Ammon's horn (tissue), 1 donor: Measurements from ENCODE around the gene ABCD4.
A peak's percentile ranks its signal among the peaks of the same experiment; 100 is the strongest.
"Not testable (repeated sequence)": the region's sequence is repeated elsewhere in the genome, so short reads cannot be mapped to it uniquely, and the experiment has no call there.

Experiments used
- DNase-seq: peaks from one replicate; pipeline ENCODE4 v3.0.0-alpha.2; 2016; ENCODE audit warnings: low spot score

Gene ABCD4

DNA sequence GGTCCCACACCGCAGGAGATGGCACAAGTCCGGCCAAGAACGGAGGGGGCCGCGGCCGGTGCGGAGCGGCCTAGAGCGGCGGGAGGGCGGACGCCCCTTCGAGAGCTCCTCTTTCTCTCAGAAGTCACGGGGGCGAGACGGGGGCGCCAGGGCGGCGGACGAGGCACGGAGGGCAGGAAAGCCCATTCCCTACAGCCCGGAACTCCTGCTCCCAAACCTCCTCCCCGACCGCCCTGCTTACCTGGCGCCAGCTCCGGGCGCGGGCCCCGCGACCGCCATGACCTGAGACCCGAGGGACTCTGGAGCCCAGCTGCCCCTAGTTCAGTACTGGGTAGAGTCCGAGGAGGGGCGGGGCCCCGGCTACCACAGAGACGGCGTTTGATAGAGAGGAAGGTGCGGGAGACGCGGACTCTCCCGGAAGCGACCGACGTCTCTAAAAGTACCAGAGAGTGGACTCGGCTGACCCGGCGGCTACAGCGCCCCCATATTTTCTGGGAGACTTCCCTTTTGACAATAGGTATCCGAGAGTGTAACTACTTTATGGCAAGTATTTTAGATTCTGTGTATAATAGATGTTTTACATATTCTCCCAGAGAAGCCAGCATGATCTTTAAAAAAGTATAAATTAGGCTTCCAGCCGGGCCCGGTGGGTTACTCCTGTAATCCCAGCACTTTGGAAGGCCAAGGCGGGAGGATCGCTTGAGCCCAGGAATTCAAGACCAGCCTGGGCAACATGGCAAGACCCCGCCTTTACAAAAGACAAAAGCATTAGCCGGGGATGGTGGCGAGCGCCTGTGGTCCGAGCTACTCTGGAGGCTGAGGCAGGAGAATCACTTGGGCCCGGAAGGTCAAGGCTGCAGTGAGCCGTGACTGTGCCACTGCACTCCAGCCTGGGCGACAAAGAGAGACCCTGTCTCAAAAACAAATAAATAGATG lies at the start of gene ABCD4:
Gene ABCD4, minus strand, starts transcription at position 301 of the 936 bp plus-strand sequence. Its CDS starts 22 bp downstream, at position 279.
- DNase-seq: peak; percentile 95

GRCh38 chr14:74350928-74351323 lies 48.2 kb upstream of the ABCD4 start:
- no peak for DNase-seq

GRCh38 chr14:74350211-74350927 lies 47.6 kb upstream of the ABCD4 start:
- DNase-seq: no peak

DNA sequence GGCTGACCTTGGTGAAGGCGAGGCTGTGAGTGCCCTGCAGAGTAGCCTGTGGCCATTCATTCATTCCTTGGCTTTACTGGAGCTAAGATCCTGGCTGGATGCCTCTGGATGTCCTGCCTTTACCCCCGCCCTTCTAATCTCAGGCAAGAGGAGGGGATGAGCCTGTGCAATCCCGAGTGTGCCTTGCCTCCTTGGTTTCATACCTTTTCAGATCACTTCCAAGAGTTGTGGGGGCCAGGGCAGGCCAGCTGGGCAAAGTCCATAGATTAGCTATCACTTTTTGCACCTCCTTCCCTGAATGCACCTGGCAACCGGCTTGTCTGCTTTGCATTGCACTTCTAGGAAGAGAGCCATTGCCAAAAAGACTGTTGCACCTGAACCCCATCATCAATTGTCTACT lies 47.0 kb upstream of the ABCD4 start:
- DNase-seq: no peak

DNA sequence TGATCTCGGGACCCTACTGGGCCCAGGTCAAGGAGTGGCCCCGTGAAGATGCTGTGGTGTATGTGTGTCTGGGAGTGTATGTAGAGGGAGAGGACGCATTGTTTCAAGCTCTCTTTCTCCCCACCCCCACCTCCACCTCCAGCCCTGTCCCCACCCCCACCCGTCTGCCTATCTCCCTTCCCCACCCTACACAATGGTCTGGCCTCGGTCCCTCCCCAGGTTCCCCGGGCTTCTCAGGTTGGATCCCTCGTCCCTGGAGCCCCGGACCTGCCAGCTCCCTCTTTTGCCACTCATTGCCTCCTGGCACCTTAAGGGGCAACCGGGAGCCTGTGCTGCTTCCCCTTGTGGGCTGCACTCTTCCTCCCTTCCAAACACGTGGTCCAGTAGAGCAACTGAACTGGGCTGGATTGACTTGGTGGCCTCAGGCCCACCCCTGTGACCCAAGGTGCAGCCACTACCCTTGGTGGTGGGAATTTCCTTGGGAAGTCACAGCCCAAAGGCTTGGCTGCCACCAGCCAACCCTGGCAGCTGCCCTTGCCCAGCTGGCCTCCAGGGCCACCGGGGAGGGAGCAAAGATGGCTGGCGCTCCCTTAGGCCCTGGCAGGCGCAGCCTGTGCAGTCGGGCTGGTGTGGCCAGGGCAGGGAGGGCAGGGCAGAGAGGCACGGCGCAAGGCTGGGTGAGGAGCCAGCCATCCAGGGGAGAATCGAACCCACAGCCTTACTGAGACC lies 46.2 kb upstream of the ABCD4 start:
- no peak for DNase-seq

- DNase-seq: no peak
Observed at GRCh38 chr14:74348241-74348734, 45.6 kb upstream of the ABCD4 start, which contains the start of gene VRTN. Gene VRTN, plus strand, starts transcription at chr14:74348471. Its CDS starts 8,313 bp downstream, at chr14:74356784.

DNA sequence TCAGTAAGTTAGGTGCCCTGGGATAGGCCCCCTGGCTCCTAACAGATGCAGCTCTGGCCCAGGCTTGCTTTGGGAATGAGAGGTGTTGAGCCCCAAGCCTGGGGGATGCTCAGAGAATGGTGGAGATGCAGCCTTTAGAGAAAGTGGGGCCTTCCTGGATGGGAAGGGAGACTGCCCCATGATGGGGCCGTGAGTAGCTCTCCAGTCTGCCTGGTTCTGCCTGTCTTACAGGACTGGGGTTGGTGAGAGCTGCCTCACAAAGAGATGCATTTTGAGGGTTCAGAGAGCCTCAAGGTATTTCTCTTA lies 45.0 kb upstream of the ABCD4 start:
- DNase-seq: no peak

DNA sequence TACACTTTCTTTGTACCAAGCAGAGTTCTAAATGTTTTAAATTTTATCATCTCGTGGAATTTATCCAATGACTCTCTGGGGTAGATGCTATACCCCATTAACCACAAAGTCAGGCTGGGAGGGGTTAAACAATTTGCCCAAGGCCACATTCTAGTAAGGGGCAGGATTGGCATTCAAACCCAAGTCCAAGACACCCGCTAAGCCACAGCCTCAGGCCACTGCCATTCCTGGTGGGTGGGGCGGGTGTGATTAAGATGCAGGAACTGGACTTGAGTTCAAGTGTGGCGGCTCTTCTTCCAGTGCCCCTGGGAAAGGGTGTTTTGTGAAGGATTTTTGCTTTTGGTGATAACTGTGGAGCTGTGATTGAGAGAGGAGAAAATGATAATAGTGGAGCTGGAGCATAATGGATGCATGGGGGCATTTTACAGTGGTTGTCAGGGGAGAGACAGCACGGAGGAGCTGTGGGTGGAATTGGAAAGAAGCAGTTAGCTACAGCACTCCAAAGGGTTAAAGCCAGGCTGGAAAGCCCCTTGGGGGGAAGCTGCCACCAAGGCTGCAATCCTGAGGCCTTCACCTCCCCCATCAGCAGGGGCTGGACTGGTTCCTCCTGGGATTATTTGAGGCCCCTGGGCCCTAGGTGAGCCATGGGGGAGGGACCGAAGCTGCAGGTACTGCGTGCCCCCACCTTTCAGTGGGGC lies 44.5 kb upstream of the ABCD4 start:
- no peak for DNase-seq

DNA sequence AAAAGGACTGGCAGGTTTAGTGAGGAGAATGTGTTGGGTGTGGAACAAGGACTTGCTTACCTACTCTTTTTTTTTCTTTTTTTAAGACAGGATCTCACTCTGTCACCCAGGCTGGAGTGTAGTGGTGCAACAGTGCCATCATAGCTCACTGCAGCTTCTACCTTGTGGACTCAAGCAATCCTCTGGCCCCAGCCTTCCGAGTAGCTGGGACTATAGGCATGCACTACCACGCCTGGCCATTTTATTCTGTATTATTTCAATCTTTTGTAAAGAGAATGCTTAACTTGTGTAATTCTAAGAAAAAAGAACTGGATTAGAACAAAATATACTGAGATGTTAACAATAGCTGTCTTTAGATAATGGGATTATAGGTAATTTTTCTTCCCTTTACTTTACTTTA lies 43.6 kb upstream of the ABCD4 start:
- no peak for DNase-seq

- no peak for DNase-seq
Observed at GRCh38 chr14:74333909-74334308, 31.2 kb upstream of the ABCD4 start.

GRCh38 chr14:74329950-74330552 lies 27.3 kb upstream of the ABCD4 start:
- not testable (repeated sequence) for DNase-seq

DNA sequence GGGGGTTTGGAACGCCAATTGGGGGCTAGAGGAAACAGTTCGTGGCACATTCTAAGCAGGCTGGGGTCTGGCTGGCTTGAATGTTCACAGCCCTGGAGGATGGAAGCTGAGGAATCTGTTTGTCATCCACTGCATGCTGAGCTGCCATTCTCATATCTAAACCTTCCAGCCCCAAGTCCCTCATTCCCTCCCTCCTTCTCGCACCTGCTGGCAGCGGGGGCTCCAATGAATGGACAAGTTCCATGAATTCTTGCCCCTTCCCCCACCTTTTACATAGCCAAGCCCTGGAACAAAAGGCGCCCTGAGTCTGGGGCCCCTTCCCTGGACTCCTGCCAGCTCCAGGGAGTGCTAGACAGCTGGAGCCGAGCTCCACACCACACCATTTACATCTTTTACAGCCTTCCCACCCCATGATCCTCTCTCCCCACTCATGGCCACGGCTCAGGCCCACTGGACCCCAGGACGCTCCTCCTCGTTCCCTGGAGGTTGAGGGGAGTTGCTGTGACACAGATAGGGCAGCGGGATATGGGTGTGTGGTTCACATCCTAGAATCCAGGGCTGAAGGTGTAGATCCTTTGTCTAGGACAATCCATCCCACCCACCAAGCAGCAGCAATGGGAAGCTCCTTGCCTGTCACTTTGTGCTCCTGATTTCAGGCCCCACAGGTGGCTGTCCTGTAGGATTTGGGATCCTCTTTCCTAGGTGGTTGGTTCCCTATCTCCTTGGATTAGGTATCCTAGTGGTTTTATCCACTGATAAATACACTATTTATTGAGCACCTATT lies 23.8 kb upstream of the ABCD4 start:
- no peak for DNase-seq

DNA sequence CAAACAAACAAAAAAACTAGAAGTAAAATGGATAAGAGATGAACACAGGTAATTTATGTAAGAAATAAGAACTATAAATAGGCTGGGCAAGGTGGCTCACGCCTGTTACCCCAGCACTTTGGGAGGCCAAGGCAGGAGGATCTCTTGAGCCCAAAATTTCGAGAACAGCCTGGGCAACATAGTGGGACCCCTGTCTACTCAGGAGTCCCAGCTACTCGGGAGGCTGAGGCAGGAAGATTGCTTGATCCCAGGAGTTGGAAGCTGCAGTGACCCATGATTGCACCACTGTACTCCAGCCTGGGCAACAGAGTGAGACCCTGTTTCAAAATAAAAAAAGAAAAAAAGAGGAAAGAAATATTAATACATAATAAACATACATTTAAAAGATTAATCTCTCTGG lies 22.7 kb upstream of the ABCD4 start:
- no peak for DNase-seq

DNA sequence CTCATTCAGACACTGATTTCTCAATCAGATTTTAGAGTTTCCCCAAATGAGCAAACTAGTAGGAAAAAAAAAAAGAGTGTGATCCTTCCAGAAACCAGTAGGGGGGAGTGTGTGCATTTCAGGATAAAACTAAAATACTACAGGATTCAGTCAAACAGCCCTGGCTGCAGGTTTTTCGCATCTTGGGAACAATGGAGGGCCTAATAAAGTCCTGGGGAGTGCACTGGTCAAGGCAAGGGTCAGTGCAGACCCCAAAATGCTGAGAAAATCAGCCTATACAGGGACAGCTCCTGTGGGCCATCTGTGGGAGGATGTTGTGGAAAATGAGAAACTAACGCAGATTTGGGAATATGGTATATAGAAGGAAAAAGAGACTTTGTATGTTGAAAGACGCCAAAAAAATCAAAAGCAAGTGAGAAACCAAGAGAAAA lies 22.2 kb upstream of the ABCD4 start:
- peak; percentile 8 for DNase-seq

DNA sequence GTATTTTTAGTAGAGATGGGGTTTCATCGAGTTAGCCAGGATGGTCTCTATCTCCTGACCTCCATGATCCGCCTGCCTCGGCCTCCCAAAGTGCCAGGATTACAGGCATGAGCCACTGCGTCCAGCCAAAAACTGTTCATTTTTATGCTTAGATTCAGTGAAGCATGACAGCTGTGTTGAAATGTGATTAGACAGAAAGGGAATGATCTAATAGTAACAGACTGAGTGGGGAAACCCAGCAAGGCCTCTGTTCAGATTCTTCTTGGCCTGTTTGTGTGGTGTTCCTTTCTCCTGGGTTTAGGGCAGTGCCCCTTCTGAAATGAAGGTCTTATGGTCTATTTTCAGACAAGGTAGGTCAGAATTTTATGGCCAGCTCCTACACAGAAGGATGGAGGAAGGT lies 11.8 kb upstream of the ABCD4 start:
- no peak for DNase-seq

DNA sequence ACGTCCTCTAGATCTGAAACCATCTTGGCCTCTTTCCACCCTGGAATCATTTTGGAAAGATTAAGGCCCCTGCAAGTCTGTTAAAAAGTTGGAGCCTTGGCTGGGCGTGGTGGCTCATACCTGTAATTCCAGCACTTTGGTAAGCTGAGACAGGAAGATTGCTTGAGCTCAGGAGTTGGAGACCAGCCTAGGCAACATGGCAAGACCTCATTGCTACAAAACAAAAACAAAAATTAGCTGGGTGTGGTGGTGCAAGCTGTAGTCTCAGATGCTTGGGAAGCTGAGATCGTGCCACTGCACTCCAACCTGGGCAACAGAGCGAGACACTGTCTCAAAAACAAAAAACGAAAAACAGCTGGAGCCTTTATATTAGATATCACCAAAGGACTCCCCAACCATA lies 10.9 kb upstream of the ABCD4 start:
- no peak for DNase-seq

GRCh38 chr14:74312161-74312560 lies 9.4 kb upstream of the ABCD4 start:
- no peak for DNase-seq

- DNase-seq: no peak
Observed at GRCh38 chr14:74309125-74310022, 6.6 kb upstream of the ABCD4 start.

DNA sequence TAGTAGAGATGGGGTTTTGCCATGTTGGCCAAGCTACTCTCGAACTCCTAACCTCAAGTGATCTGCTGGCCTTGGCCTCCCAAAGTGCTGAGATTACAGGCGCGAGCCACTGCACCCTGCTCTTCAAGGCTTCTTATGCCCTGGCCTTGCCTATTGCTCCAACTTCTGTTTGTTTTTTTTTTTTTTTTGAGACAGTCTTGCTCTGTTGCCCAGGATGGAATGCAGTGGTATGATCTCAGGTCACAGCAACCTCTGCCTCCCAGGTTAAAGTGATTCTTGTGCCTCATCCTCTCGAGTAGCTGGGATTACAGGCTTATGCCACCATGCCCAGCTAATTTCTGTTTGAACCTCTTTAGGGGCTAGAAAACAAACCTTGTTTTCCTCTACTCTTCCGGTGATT lies 6.0 kb upstream of the ABCD4 start:
- no peak for DNase-seq
